ENCODE measurements around the gene MSI2. TPM values are rescaled to one million over a fixed set of nuclear protein-coding genes. Genes with fewer than 3 reads are reported as not detected.
A peak's percentile ranks its signal among the peaks of the same experiment; 100 is the strongest.

The MSI2 gene
- total RNA-seq, 1 donor from 2014 or later, result 140 TPM

GRCh38 chr17:57337390-57337789, 81.1 kb downstream of the MSI2 start:
- H3K27ac Mint-ChIP-seq (ENCODE audit: unreplicated experiment), result peak overlapping the region; percentile 75
- peaks cover 4% of the 10 kb centered on the region for H3K9me3 Mint-ChIP-seq
- H3K36me3 Mint-ChIP-seq (ENCODE audit: low read depth), result peaks cover 16% of the 10 kb centered on the region
- DNase-seq (ENCODE audit: low read depth, low spot score), result no peak
- peaks cover 59% of the 10 kb centered on the region for H3K4me1 Mint-ChIP-seq
- TF ChIP-seq CTCF (conservative IDR thresholded peaks at IDR 0.05), result no peak
- H3K4me3 Mint-ChIP-seq, result peak overlapping the region; percentile 38
- no peaks in the 10 kb centered on the region for H3K27me3 Mint-ChIP-seq (ENCODE audit: low read depth)

- TF ChIP-seq CTCF (conservative IDR thresholded peaks at IDR 0.05), result no peak
- H3K4me1 Mint-ChIP-seq, result peaks cover 67% of the 10 kb centered on the region
- peaks cover 4% of the 10 kb centered on the region for H3K9me3 Mint-ChIP-seq
- DNase-seq (ENCODE audit: low read depth, low spot score), result no peak
- no peaks in the 10 kb centered on the region for H3K27me3 Mint-ChIP-seq (ENCODE audit: low read depth)
- peak overlapping the region; percentile 51 for H3K27ac Mint-ChIP-seq (ENCODE audit: unreplicated experiment)
- peak overlapping the region; percentile 3 for H3K4me3 Mint-ChIP-seq
- H3K36me3 Mint-ChIP-seq (ENCODE audit: low read depth), result peaks cover 16% of the 10 kb centered on the region
Observed at GRCh38 chr17:57338257-57338914, 82.1 kb downstream of the MSI2 start.

- Mint-ChIP-seq H3K27ac (ENCODE audit: unreplicated experiment) (no peak overlapping the region), H3K27me3 (ENCODE audit: low read depth) (no peaks in the 10 kb centered on the region), H3K4me3 (no peak overlapping the region), H3K9me3 (peaks cover 4% of the 10 kb centered on the region), H3K4me1 (peaks cover 72% of the 10 kb centered on the region), H3K36me3 (ENCODE audit: low read depth) (peaks cover 16% of the 10 kb centered on the region)
- no peak for TF ChIP-seq CTCF (conservative IDR thresholded peaks at IDR 0.05)
- no peak for DNase-seq (ENCODE audit: low read depth, low spot score)
Observed at GRCh38 chr17:57340160-57340981, 84.0 kb downstream of the MSI2 start.

- no peak for DNase-seq (ENCODE audit: low read depth, low spot score)
- Mint-ChIP-seq H3K36me3 (ENCODE audit: low read depth) (peaks cover 7% of the 10 kb centered on the region), H3K27ac (ENCODE audit: unreplicated experiment) (peak overlapping the region; percentile 63), H3K27me3 (ENCODE audit: low read depth) (no peaks in the 10 kb centered on the region), H3K4me1 (peaks cover 65% of the 10 kb centered on the region), H3K9me3 (peaks cover 1% of the 10 kb centered on the region), H3K4me3 (peak overlapping the region; percentile 14)
- TF ChIP-seq CTCF (conservative IDR thresholded peaks at IDR 0.05), result no peak
Observed at GRCh38 chr17:57341611-57342540, 85.6 kb downstream of the MSI2 start.

- TF ChIP-seq CTCF (conservative IDR thresholded peaks at IDR 0.05), result no peak
- peaks cover 53% of the 10 kb centered on the region for H3K4me1 Mint-ChIP-seq
- DNase-seq (ENCODE audit: low read depth, low spot score), result no peak
Observed at GRCh38 chr17:57342963-57343589, 86.8 kb downstream of the MSI2 start.

More at GRCh38 chr17:57342963-57343589, 86.8 kb downstream of the MSI2 start:
- peaks cover 12% of the 10 kb centered on the region for H3K36me3 Mint-ChIP-seq (ENCODE audit: low read depth)
- no peak overlapping the region for H3K27ac Mint-ChIP-seq (ENCODE audit: unreplicated experiment)
- no peaks in the 10 kb centered on the region for H3K27me3 Mint-ChIP-seq (ENCODE audit: low read depth)
- H3K9me3 Mint-ChIP-seq, result no peaks in the 10 kb centered on the region
- no peak overlapping the region for H3K4me3 Mint-ChIP-seq

Measured in neural crest cell (in vitro differentiated cells).